Liver (tissue), 3 donors: ENCODE results near the gene CGNL1.

ENCODE experiments used
- CTCF ChIP-seq: fragments of 150-350 bp; IDR thresholded peaks from 2 replicates; pipeline ENCODE4 v1.5.1; 2017; ENCODE audit warnings: improper control_type of control experiment, low read depth, low read length; ENCODE audit not compliant: missing input control
- JUND ChIP-seq, 2 donors: IDR thresholded peaks; 2 replicates each; pipeline ENCODE4 v1.6.1; 2016; ENCODE audit warnings: antibody characterized with exemption in 2 of 2
- YY1 ChIP-seq: IDR thresholded peaks from 2 replicates; pipeline ENCODE4 v1.6.1; 2016; ENCODE audit warnings: antibody characterized with exemption, mild to moderate bottlenecking
- donor health status: healthy.
- donor health status: healthy.

GRCh38 chr15:57389991-57390390 is 13.7 kb downstream of the CGNL1 start:
- TF ChIP-seq CTCF, result no peak
- TF ChIP-seq JUND (IDR thresholded peaks at IDR 0.05), result no peak
- TF ChIP-seq YY1, result no peak
